IPS-15b (cell line): Measurements from ENCODE around the gene LRRK1.

Source experiments
- H3K27me3 ChIP-seq: one replicate; pipeline ENCODE4 v1.6.1; 2013; ENCODE audit warnings: low read length; ENCODE audit not compliant: control insufficient read depth, insufficient read depth
- H3K36me3 ChIP-seq: one replicate; pipeline ENCODE4 v1.6.1; 2013; ENCODE audit warnings: low read length; ENCODE audit not compliant: control insufficient read depth, insufficient read depth
- H3K4me1 ChIP-seq: one replicate; pipeline ENCODE4 v1.6.1; 2013; ENCODE audit warnings: mild to moderate bottlenecking, low read length; ENCODE audit not compliant: control insufficient read depth, insufficient read depth
- H3K4me3 ChIP-seq: one replicate; pipeline ENCODE4 v1.5.1; 2013; ENCODE audit warnings: low read depth, low read length
- H3K9ac ChIP-seq: one replicate; pipeline ENCODE4 v1.6.1; 2013; ENCODE audit warnings: low read depth, mild to moderate bottlenecking, low read length
- H3K9me3 ChIP-seq: one replicate; pipeline ENCODE4 v1.6.1; 2013; ENCODE audit warnings: mild to moderate bottlenecking, low read length; ENCODE audit not compliant: control insufficient read depth, insufficient read depth

LRRK1 gene

DNA sequence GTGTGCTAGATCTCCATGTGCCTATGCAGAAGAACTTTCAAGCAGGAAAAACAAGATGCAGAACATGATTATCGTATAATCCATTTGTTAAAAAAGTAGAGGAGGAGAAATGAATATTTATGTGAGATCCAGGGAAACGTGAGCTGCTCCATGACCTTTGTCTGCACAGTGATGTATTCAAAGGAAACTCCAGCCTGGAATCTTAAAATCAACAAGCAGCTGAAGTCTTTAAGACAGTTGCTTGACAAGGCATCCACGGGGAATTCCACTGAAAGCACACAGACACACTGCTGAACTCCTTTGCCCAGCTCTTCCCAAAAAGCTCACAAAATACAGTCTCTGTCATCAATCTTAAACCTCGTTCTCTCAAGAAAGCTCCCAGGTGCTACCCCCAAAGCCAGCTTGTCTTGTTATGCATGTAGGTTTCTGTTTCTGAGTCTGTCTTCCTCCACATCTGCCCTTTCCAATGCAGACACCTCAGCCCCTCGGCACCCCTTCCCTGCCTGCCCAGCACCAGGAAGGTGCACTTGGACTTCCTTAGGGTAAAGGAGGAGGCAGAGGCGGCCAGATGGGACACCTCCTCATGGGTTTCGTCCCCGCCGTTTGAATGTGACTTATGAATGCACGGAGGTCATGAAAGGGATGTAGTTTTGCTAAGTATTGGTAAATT is 28.7 kb downstream of the LRRK1 start:
- H3K4me3 ChIP-seq = no peak overlapping the region
- H3K36me3 ChIP-seq = no peaks in the 10 kb centered on the region
- H3K27me3 ChIP-seq = no peaks in the 10 kb centered on the region
- H3K9me3 ChIP-seq = no peaks in the 10 kb centered on the region
- no peak overlapping the region for H3K9ac ChIP-seq
- no peaks in the 10 kb centered on the region for H3K4me1 ChIP-seq

DNA sequence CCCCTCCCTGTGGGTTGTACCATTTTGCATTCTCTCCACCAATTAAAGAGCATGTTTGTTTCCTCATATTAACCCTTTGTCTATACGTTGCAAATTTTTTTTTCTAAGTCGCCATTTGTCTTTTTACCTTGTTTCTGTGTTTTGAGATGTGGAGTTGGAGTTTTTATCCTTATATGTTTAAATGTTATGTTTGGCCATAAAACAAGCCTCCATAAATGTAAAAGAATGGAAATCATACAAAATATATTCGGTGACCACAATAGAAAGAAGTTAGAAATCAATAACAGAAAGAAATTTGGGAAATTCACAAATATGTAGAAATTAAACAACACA is 29.2 kb downstream of the LRRK1 start:
- Histone ChIP-seq H3K27me3 (no peaks in the 10 kb centered on the region), H3K9ac (no peak overlapping the region), H3K4me1 (no peaks in the 10 kb centered on the region), H3K9me3 (no peaks in the 10 kb centered on the region), H3K36me3 (no peaks in the 10 kb centered on the region), H3K4me3 (no peak overlapping the region)

DNA sequence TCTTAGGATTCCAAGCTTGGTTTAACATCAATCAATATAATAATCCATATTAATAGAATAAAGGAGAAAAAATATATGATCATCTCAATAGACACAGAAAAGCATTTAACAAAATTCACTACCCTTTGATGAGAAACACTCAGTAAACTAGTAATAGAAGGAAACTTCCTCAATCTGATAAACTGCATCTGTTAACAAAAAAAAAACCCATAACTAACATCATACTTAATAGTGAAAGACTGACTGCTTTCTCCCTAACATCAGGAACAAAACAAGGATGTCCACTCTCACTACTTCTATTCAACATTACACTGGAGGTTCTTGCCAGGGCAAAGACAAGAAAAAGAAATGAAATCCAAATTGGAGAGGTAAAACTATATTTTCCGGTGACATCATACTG is 30.5 kb downstream of the LRRK1 start:
- no peaks in the 10 kb centered on the region for H3K27me3 ChIP-seq
- no peaks in the 10 kb centered on the region for H3K4me1 ChIP-seq
- H3K9me3 ChIP-seq = no peaks in the 10 kb centered on the region
- H3K36me3 ChIP-seq = no peaks in the 10 kb centered on the region
- H3K9ac ChIP-seq = no peak overlapping the region
- no peak overlapping the region for H3K4me3 ChIP-seq

DNA sequence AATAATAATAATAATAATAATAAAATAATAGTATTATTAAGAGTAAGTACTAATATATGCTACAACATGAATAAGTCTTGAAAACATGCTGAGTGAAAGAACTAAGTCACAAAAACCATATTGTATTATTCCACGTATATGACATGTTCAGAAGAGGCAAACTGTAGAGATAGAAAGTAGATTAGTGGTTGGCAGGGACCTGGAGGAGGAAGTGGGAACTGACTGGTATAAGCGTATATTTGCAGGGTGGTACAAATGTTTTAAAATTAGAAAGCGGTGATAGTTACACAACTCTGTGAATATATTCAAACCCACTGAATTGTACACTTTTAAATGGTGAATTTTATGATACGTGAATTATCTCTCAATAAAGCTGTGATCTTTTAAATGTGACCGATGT is 32.8 kb downstream of the LRRK1 start:
- Histone ChIP-seq H3K36me3 (no peaks in the 10 kb centered on the region), H3K4me3 (no peak overlapping the region), H3K9me3 (no peaks in the 10 kb centered on the region), H3K4me1 (no peaks in the 10 kb centered on the region), H3K9ac (no peak overlapping the region), H3K27me3 (no peaks in the 10 kb centered on the region)

DNA sequence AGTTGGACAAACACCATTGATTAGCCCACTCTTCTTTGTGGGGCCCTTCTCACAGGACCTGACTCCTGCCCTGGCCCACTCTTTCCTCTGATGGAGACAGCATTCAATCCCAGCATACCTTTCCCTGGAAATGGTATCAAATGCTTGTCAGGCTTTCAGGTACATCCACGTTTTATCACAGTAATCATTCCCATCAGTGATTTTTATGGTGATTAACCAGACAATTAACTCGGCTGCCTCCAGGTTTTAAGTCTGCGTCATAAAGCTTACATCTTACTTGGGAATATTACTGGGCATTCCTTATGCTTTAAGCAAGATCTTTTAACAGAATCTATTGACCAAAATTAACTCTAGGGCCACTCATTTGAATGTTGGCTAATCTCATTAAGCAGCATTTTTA is 33.4 kb downstream of the LRRK1 start:
- Histone ChIP-seq H3K9ac (no peak overlapping the region), H3K36me3 (no peaks in the 10 kb centered on the region), H3K4me1 (no peaks in the 10 kb centered on the region), H3K9me3 (no peaks in the 10 kb centered on the region), H3K27me3 (no peaks in the 10 kb centered on the region), H3K4me3 (no peak overlapping the region)

DNA sequence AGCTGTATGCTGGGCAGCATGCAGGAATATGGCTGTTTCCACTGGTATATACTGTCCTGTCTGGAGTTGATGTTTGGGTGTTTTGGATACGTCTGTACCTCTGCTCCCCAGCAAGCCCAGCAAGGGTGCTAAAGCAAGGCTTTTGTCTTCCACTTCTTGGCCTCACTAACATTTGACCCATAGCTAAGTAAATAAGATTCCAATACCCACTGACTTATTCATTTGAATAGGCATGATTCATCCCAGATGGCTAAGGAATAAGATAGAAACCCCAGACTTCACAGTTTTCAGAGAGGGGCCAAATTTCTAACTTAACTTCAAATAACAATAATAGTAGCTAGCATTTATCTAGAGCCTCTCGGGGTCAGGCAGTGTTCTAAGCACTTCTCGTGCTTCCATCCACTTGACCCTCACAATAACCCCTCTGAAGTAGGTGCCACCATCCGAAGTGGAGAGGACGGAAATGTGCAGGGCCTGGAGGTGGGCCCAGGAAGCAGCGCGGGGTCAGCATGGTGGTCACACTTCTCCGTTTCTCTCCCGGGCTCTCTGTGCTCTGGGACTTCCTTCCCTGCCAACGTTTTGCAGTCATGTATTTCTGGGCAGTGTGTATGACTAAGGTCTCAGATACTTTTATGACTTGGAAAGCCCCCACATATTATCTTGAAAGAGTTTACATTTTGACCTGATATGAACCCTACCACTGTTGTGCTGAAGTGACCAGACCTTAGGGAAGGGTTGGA is 39.3 kb downstream of the LRRK1 start:
- no peaks in the 10 kb centered on the region for H3K4me1 ChIP-seq
- H3K4me3 ChIP-seq = no peak overlapping the region
- no peak overlapping the region for H3K9ac ChIP-seq
- no peaks in the 10 kb centered on the region for H3K9me3 ChIP-seq
- no peaks in the 10 kb centered on the region for H3K27me3 ChIP-seq
- H3K36me3 ChIP-seq = no peaks in the 10 kb centered on the region

DNA sequence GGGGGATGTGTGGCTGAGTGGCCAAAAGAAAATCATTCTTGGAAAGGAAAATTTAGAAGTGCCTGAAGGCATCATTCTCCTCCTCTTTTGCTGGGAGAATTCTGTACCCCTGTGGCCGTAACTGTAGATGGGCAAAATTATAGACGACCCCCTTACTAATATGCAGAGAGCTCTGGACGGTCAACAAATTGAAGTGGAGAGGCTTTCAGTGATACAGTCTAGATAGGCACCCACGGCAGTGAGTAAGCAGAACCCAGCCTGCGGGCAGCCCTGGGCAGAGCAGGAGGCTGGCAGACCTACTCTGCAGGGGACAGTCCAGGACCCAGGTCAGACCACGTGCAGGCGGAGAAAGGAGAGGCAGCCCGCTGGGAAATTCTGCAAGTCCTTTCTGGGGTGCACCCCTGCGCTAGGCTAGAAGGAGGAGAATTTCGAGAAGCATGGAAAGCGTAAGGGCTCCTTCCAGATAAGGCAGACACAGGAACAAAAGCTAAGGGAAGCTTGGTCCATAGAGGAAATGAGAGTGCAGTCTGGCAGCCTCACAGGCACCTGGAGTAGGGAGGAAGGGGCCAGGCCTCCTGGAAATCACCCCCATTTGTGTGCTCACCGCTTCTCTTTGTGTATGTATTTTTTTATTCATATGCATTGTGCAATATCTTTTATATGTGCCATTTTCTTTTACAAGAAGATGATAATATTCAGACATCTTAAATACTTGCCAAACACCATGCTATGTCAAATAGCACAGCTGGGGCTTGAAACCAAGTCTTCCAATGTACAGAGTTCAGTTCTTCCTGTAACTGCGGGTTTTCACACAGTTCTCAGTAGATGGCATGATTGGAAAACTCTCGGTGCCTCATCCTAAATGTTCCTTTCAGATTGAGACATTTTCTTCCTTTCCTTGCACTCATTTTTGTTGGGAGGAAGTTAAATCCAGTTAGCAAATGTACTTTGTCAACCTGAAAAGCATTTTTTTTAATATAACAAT is 40.2 kb downstream of the LRRK1 start:
- no peak overlapping the region for H3K9ac ChIP-seq
- no peaks in the 10 kb centered on the region for H3K4me1 ChIP-seq
- H3K4me3 ChIP-seq = no peak overlapping the region
- H3K36me3 ChIP-seq = no peaks in the 10 kb centered on the region
- no peaks in the 10 kb centered on the region for H3K27me3 ChIP-seq
- no peaks in the 10 kb centered on the region for H3K9me3 ChIP-seq

DNA sequence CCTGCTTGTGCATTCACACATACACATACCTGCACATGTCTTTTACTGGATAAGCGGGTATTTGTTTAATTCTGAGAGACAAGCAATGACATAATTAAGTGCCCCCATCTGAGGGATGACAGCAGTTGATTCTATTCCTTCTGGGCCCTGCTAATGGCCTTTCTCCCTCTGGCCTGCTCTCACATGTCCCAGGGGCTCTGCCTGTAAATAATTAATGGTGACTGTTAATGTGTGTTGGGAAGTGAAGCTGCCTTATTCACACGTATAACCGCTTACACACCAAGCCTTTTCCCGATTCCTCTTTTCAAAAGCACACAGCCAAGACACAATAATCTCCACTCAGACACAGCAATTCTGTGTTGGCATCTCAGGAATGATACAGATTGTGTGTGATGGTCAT is 47.8 kb downstream of the LRRK1 start:
- H3K4me3 ChIP-seq = no peak overlapping the region

DNA sequence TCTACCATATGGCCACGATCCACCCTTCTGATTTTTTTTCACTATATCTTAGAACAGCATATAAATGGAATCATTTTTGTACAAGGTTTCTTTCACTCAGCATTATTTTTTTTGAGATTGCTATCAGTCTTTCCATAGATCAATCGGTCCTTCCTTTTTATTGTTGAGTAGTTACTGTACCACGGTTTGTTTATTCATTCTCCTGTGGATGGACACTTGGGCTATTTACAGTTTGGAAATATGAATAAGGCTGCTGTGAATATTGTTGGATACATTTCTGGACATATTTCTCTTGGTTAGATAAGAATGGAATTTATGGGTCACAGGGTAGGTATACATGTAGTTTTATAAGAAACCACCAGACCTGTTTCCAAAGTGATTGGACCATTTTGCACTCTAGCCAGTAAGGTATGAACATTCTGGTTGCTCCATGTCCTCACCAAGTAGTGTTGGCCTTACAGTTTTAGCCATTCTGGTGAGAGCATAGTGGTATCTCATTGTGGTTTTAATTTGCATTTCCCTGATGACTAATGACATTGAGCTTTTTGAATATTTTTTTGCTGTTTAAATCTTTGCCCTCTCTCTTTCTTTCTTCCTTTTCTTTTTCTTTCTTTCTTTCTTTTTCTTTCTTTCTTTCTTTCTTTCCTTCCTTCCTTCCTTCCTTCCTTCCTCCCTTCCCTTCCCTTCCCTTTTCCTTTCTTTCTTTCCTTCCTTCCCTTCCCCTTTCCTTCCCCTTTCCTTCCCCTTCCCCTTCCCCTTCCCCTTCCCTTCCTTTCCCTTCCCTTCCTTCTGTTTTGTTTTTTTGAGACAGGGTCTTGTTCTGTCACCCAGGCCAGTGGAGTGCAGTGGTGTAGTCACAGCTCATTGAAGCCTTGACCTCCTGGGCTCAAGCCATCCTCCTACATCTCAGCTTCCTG is 49.2 kb downstream of the LRRK1 start:
- H3K4me1 ChIP-seq = no peaks in the 10 kb centered on the region
- H3K9ac ChIP-seq = no peak overlapping the region
- peaks cover 18% of the 10 kb centered on the region for H3K27me3 ChIP-seq
- H3K4me3 ChIP-seq = no peak overlapping the region
- no peaks in the 10 kb centered on the region for H3K9me3 ChIP-seq
- H3K36me3 ChIP-seq = no peaks in the 10 kb centered on the region

More for the DNA sequence above, 47.8 kb downstream of the LRRK1 start:
- Histone ChIP-seq H3K27me3 (peaks cover 6% of the 10 kb centered on the region), H3K4me1 (no peaks in the 10 kb centered on the region), H3K9me3 (no peaks in the 10 kb centered on the region), H3K9ac (no peak overlapping the region), H3K36me3 (no peaks in the 10 kb centered on the region)

DNA sequence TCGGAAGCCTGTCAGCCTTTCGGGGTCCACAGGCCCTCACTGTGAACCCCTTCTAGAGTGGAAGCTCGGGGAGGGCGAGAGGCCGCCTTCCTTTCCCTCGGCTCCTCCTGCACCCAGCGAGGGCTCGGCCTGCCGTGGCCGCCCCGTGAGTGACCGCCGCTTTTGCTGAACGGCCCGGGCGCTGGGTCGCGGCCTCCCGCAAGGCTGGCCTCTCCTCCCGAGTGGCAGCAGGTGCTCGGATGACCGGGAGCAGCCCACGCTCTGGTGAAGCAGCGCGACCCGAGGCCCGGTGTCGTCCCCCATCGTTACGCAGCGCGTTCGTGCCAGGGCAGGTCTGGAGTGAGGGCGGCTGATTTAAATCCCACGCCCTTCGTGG is 53.8 kb downstream of the LRRK1 start:
- Histone ChIP-seq H3K9me3 (no peaks in the 10 kb centered on the region), H3K9ac (no peak overlapping the region), H3K4me1 (peaks cover 4% of the 10 kb centered on the region), H3K36me3 (no peaks in the 10 kb centered on the region), H3K27me3 (peaks cover 43% of the 10 kb centered on the region), H3K4me3 (peak overlapping the region; percentile 53)
